WTC11 (cell line): ENCODE measurements around the gene TIMM22. TPM values are rescaled to one million over a fixed set of nuclear protein-coding genes. Genes with fewer than 3 reads are reported as not detected.

Experiments
- ATAC-seq: fragments of 200-7000 bp; cut with Tn5 transposase; 2 replicates; pipeline ENCODE4 v1.10.0; 2021; ENCODE audit warnings: mild to moderate bottlenecking, moderate library complexity
- CTCF ChIA-PET: fragments of 300-600 bp; sonication (Branson Sonifier 250); formaldehyde crosslinking; loops from one replicate; lab custom pipeline; 2021; ENCODE audit warnings: antibody characterized with exemption; lab: Charles Lee
- POLR2A ChIA-PET: fragments of 350-600 bp; sonication (Branson Sonifier 250); formaldehyde crosslinking; loops from one replicate; lab custom pipeline; 2021; ENCODE audit warnings: antibody characterized with exemption; lab: Charles Lee
- DNase-seq: peaks from one replicate; pipeline ENCODE4 v3.0.0; 2021; ENCODE audit warnings: low spot score
- H3K27ac Mint-ChIP-seq: 2 replicates; pipeline ENCODE4 v1.8.0; 2021; ENCODE audit warnings: mixed read lengths
- H3K27me3 Mint-ChIP-seq: 2 replicates; pipeline ENCODE4 v1.8.0; 2021; ENCODE audit warnings: low read depth, mild to moderate bottlenecking, moderate library complexity, mixed read lengths
- H3K36me3 Mint-ChIP-seq: 2 replicates; pipeline ENCODE4 v1.8.0; 2021; ENCODE audit warnings: mixed read lengths
- H3K4me1 Mint-ChIP-seq: 2 replicates; pipeline ENCODE4 v1.8.0; 2022; ENCODE audit warnings: mixed read lengths
- H3K4me3 Mint-ChIP-seq: 2 replicates; pipeline ENCODE4 v1.8.0; 2021; ENCODE audit warnings: mild to moderate bottlenecking, moderate library complexity, mixed read lengths
- H3K9me3 Mint-ChIP-seq: 2 replicates; pipeline ENCODE4 v1.8.0; 2021; ENCODE audit warnings: mixed read lengths
- ATF2 ChIP-seq: sonication (generic); formaldehyde crosslinking; IDR thresholded peaks from 2 replicates; pipeline ENCODE4 v1.8.1; 2022; ENCODE audit warnings: low read depth, missing genetic modification reagents, borderline replicate concordance
- CREM ChIP-seq: sonication (generic); formaldehyde crosslinking; IDR thresholded peaks from 2 replicates; pipeline ENCODE4 v1.8.1; 2022; ENCODE audit warnings: mild to moderate bottlenecking, missing genetic modification reagents, moderate library complexity
- CTCF ChIP-seq: fragments of 200-600 bp; IDR thresholded peaks from 2 replicates; pipeline ENCODE4 v1.8.0; 2022; ENCODE audit warnings: antibody characterized with exemption
- E2F4 ChIP-seq: sonication (generic); formaldehyde crosslinking; IDR thresholded peaks from 2 replicates; pipeline ENCODE4 v1.8.1; 2022; ENCODE audit warnings: low read depth, mild to moderate bottlenecking, moderate library complexity, missing genetic modification reagents, borderline replicate concordance
- EMX1 ChIP-seq: fragments of 250-450 bp; sonication (Bioruptor Pico); IDR thresholded peaks from 2 replicates; pipeline ENCODE4 v1.8.0; 2021; ENCODE audit warnings: mild to moderate bottlenecking
- ERG ChIP-seq: fragments of 250-450 bp; sonication (Bioruptor Pico); IDR thresholded peaks from 2 replicates; pipeline ENCODE4 v1.8.0; 2021; ENCODE audit warnings: mild to moderate bottlenecking
- ESRRA ChIP-seq: sonication (generic); formaldehyde crosslinking; IDR thresholded peaks from 2 replicates; pipeline ENCODE4 v1.8.1; 2022; ENCODE audit warnings: mild to moderate bottlenecking, missing genetic modification reagents, borderline replicate concordance
- FOXK1 ChIP-seq: sonication (generic); formaldehyde crosslinking; IDR thresholded peaks from 2 replicates; pipeline ENCODE4 v1.8.0; 2022; ENCODE audit warnings: mild to moderate bottlenecking, moderate library complexity, missing genetic modification reagents
- HMGA2 ChIP-seq: fragments of 250-450 bp; sonication (Bioruptor Pico); IDR thresholded peaks from 2 replicates; pipeline ENCODE4 v1.4.0; 2021; ENCODE audit warnings: mild to moderate bottlenecking, moderate library complexity
- HMGXB4 ChIP-seq: sonication (generic); formaldehyde crosslinking; IDR thresholded peaks from 2 replicates; pipeline ENCODE4 v1.8.1; 2023; ENCODE audit warnings: mild to moderate bottlenecking, moderate library complexity, missing genetic modification reagents
- KAT7 ChIP-seq: sonication (generic); formaldehyde crosslinking; IDR thresholded peaks from 2 replicates; pipeline ENCODE4 v1.8.1; 2023; ENCODE audit warnings: missing genetic modification reagents, mild to moderate bottlenecking, borderline replicate concordance
- NFYB ChIP-seq: sonication (generic); formaldehyde crosslinking; conservative IDR thresholded peaks from 2 replicates; pipeline ENCODE4 v1.8.0; 2022; ENCODE audit warnings: low read depth, missing genetic modification reagents
- NR1H2 ChIP-seq: sonication (generic); formaldehyde crosslinking; IDR thresholded peaks from 2 replicates; pipeline ENCODE4 v1.9.0; 2021; ENCODE audit warnings: mild to moderate bottlenecking, moderate library complexity, missing genetic modification reagents
- PRDM15 ChIP-seq: sonication (generic); formaldehyde crosslinking; IDR thresholded peaks from 2 replicates; pipeline ENCODE4 v1.8.0; 2022; ENCODE audit warnings: missing genetic modification reagents
- RELA ChIP-seq: sonication (generic); formaldehyde crosslinking; IDR thresholded peaks from 2 replicates; pipeline ENCODE4 v1.8.1; 2022; ENCODE audit warnings: missing genetic modification reagents, mild to moderate bottlenecking, borderline replicate concordance
- SMAD3 ChIP-seq: sonication (generic); formaldehyde crosslinking; IDR thresholded peaks from 2 replicates; pipeline ENCODE4 v1.8.0; 2022; ENCODE audit warnings: missing genetic modification reagents, mild to moderate bottlenecking, borderline replicate concordance
- SMAD4 ChIP-seq: sonication (generic); formaldehyde crosslinking; IDR thresholded peaks from 2 replicates; pipeline ENCODE4 v1.8.0; 2022; ENCODE audit warnings: mild to moderate bottlenecking, missing genetic modification reagents
- SOX15 ChIP-seq: fragments of 250-450 bp; sonication (Bioruptor Pico); IDR thresholded peaks from 2 replicates; pipeline ENCODE4 v1.9.0; 2021; ENCODE audit warnings: mild to moderate bottlenecking
- SP1 ChIP-seq: sonication (generic); formaldehyde crosslinking; conservative IDR thresholded peaks from 2 replicates; pipeline ENCODE4 v1.8.1; 2022; ENCODE audit warnings: missing genetic modification reagents
- ZMAT4 ChIP-seq: fragments of 250-450 bp; sonication (Bioruptor Pico); IDR thresholded peaks from 2 replicates; pipeline ENCODE4 v1.9.0; 2021; ENCODE audit warnings: mild to moderate bottlenecking
- ZNF532 ChIP-seq: fragments of 250-450 bp; sonication (Bioruptor Pico); IDR thresholded peaks from 2 replicates; pipeline ENCODE4 v1.9.0; 2021; ENCODE audit warnings: mild to moderate bottlenecking, borderline replicate concordance
- total RNA-seq: library from RNA; stranded (reverse); gene quantifications from 3 replicates; pipeline ENCODE4 v1.2.3, GENCODE V29; 2021

TIMM22 gene
- total RNA-seq, 1 experiment from 2014 or later, result 18.0 TPM

GRCh38 chr17:1010086-1010450 lies 13.1 kb downstream of the TIMM22 start (continued):
- TF ChIP-seq PRDM15 (CRISPR knock-in tag) (no peak), ERG (CRISPR knock-in tag) (no peak), ZNF532 (no peak), CREM (CRISPR knock-in tag) (no peak), CTCF (no peak), NFYB (CRISPR knock-in tag) (no peak), SMAD3 (CRISPR knock-in tag) (no peak), E2F4 (CRISPR knock-in tag) (no peak)

- no peak overlapping the region for H3K4me3 Mint-ChIP-seq
- no peaks in the 10 kb centered on the region for H3K9me3 Mint-ChIP-seq
- POLR2A ChIA-PET, result no interaction called here
- H3K27me3 Mint-ChIP-seq, result no peaks in the 10 kb centered on the region
- no peaks in the 10 kb centered on the region for H3K36me3 Mint-ChIP-seq
- DNase-seq, result no peak
- no peak overlapping the region for H3K27ac Mint-ChIP-seq
- CTCF ChIA-PET, result interaction anchor here (1.5 kb wide), 1 partner anchor 48 kb away, joined by 3 read pairs; no protein-coding TSS in a partner anchor
- ATAC-seq, result no peak
- no peaks in the 10 kb centered on the region; the same call in 1 of the 2 replicates for H3K4me1 Mint-ChIP-seq
- TF ChIP-seq NR1H2 (no peak), RELA (CRISPR knock-in tag) (no peak), ZMAT4 (CRISPR knock-in tag) (no peak), EMX1 (CRISPR knock-in tag) (no peak), SMAD4 (no peak), ESRRA (no peak), HMGA2 (no peak), SMAD3 (CRISPR knock-in tag) (no peak), ATF2 (CRISPR knock-in tag) (no peak), FOXK1 (CRISPR knock-in tag) (no peak), SP1 (CRISPR knock-in tag) (no peak), KAT7 (CRISPR knock-in tag) (no peak), SOX15 (no peak), HMGXB4 (no peak)
Observed at GRCh38 chr17:1010586-1010985, 13.7 kb downstream of the TIMM22 start.
